Esophagus muscularis mucosa (tissue), 4 donors: ENCODE results near the gene TOM1L2. TPM values are rescaled to one million over a fixed set of nuclear protein-coding genes. Genes with fewer than 3 reads are reported as not detected.

Experiments
- DNase-seq: peaks from one replicate; pipeline ENCODE4 v3.0.0-alpha.2; 2017; ENCODE audit errors: extremely low spot score
- H3K27ac ChIP-seq, 4 donors: fragments of 200-600 bp; sonication (generic); replicated peaks in 1 of 4; 1 replicate in 3 of 4; 2 replicates in 1 of 4; pipeline ENCODE4 v1.5.1; 2016 to 2019; ENCODE audit warnings: mild to moderate bottlenecking in 1 of 4
- H3K27me3 ChIP-seq, 4 donors: fragments of 200-600 bp; sonication (generic); one replicate each; pipeline versions ENCODE4 v1.5.1 to v1.6.0; 2016 to 2019
- H3K36me3 ChIP-seq, 4 donors: fragments of 200-600 bp; sonication (generic); one replicate each; pipeline ENCODE4 v1.5.1; 2016 to 2019
- H3K4me1 ChIP-seq, 4 donors: fragments of 200-600 bp; sonication (generic); one replicate each; pipeline ENCODE4 v1.5.1; 2016 to 2019
- H3K4me3 ChIP-seq, 4 donors: fragments of 200-600 bp; sonication (generic); 1 replicate in 2 of 4; 2 replicates in 2 of 4; pipeline ENCODE4 v1.5.1; 2016 to 2019; ENCODE audit warnings: mild to moderate bottlenecking in 4 of 4, moderate library complexity in 1 of 4
- H3K9me3 ChIP-seq, 4 donors: fragments of 200-600 bp; sonication (generic); 1 replicate in 3 of 4; 2 replicates in 1 of 4; pipeline ENCODE4 v1.5.1; 2016 to 2019
- EP300 ChIP-seq: sonication (generic); formaldehyde crosslinking; IDR thresholded peaks from one replicate; pipeline ENCODE4 v1.6.1; 2017; ENCODE audit warnings: antibody characterized with exemption
- POLR2A ChIP-seq: fragments of 450-650 bp; IDR thresholded peaks from one replicate; pipeline ENCODE4 v1.6.1; 2017; ENCODE audit warnings: antibody characterized with exemption, moderate library complexity, mild to moderate bottlenecking, low read depth
- POLR2AphosphoS5 ChIP-seq, 2 donors: sonication (generic); formaldehyde crosslinking; IDR thresholded peaks; one replicate each; pipeline ENCODE4 v1.6.1; 2017; ENCODE audit warnings: antibody characterized with exemption in 2 of 2
- WGBS: methylation state at CpG from one replicate; pipeline ENCODE4 v1.1.5; 2018; 5-methylcytosine and 5-hydroxymethylcytosine counted together
- intact Hi-C: fragments of 100-400 bp; cut with DNase I; formaldehyde crosslinking; loops from one replicate; pipeline ENCODE4 v1.15.1; 2023
- total RNA-seq, 4 donors: library from RNA; depleted of rRNA; stranded (reverse); fragments of >200 nt; gene quantifications; one replicate each; pipeline versions ENCODE4 v1.1.0 to v1.2.1, GENCODE V29; 2016
- TF ChIP-seq, protein P1 (sequence below), 3 experiments: fragments of 200-600 bp in 2 of 3; fragments of 450-650 bp in 1 of 3; sonication (generic) in 2 of 3; IDR thresholded peaks; one replicate each; pipeline ENCODE4 v1.5.1; 2017 to 2019; ENCODE audit warnings: antibody characterized with exemption in 3 of 3, mild to moderate bottlenecking in 2 of 3, moderate library complexity in 1 of 3

TOM1L2 gene
- total RNA-seq, 4 donors from 2014 or later: 64.4 to 96.9 (median 75.0) TPM

DNA sequence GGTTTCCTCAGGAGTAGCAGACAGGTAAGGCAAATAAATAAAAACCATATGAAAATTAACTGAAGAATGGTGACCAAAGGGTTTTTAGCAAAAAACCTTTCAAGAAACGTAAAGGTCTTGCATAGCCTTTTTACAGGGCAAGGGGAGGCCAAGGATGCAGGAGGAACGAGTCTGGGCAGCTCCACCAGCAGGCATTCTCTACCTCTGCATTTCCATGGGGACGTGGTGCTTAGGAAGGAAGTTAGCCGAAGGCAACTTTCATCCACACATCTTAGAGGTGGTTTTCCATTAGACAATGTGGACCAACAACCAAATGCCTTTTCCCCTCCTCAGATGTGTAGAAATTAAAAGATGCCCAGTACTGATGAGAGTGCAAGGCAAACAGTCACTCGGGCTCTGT is 20.7 kb downstream of the TOM1L2 start:
- Histone ChIP-seq H3K27me3 (no peaks in the 10 kb centered on the region), H3K36me3 (peaks cover 0 to 13% (median 3%) of the 10 kb centered on the region in 4 donors), H3K27ac (no peak overlapping the region), H3K9me3 (no peaks in the 10 kb centered on the region), H3K4me3 (no peak overlapping the region), H3K4me1 (peaks cover 0 to 46% (median 20%) of the 10 kb centered on the region in 4 donors)
- TF ChIP-seq POLR2A (no peak), POLR2AphosphoS5 (IDR thresholded peaks at IDR 0.05) (no peak), EP300 (no peak)
- TF ChIP-seq, protein P1, sequence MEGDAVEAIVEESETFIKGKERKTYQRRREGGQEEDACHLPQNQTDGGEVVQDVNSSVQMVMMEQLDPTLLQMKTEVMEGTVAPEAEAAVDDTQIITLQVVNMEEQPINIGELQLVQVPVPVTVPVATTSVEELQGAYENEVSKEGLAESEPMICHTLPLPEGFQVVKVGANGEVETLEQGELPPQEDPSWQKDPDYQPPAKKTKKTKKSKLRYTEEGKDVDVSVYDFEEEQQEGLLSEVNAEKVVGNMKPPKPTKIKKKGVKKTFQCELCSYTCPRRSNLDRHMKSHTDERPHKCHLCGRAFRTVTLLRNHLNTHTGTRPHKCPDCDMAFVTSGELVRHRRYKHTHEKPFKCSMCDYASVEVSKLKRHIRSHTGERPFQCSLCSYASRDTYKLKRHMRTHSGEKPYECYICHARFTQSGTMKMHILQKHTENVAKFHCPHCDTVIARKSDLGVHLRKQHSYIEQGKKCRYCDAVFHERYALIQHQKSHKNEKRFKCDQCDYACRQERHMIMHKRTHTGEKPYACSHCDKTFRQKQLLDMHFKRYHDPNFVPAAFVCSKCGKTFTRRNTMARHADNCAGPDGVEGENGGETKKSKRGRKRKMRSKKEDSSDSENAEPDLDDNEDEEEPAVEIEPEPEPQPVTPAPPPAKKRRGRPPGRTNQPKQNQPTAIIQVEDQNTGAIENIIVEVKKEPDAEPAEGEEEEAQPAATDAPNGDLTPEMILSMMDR (IDR thresholded peaks at IDR 0.05): no peak
- WGBS: 69% methylated on average over 5 of the region's 5 CpGs
- intact Hi-C loops: no loop called here
- no peak for DNase-seq

DNA sequence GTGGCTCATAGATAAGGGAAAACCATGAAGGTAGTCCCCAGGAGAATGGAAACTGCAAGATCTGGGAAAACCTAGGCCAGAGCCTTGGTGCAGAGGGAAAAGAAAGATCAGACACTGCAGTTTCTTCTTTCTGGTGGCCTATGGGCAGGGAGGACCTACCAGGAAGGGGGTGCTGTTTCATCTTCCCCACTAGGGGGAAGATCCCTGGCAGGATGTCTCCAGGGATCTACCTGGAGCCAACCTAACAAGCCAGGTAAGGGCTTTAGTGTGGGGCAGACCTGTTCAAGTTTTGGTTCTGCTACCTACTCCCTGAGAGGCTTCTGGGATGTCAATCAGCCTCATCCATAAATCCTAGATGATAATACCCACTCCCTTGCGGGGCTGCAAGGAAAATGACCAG is 21.4 kb downstream of the TOM1L2 start:
- 100% methylated on average over 1 of the region's 1 CpG for WGBS
- no peaks in the 10 kb centered on the region for H3K27me3 ChIP-seq
- no peak overlapping the region for H3K27ac ChIP-seq
- peaks cover 0 to 13% (median 3%) of the 10 kb centered on the region in 4 donors for H3K36me3 ChIP-seq
- intact Hi-C loops: no loop called here
- H3K4me1 ChIP-seq: peaks cover 0 to 43% (median 18%) of the 10 kb centered on the region in 4 donors
- TF ChIP-seq EP300 (no peak), POLR2AphosphoS5 (IDR thresholded peaks at IDR 0.05) (no peak), POLR2A (no peak)
- TF ChIP-seq, protein P1 (IDR thresholded peaks at IDR 0.05): no peak
- H3K9me3 ChIP-seq: no peaks in the 10 kb centered on the region
- no peak overlapping the region for H3K4me3 ChIP-seq
- DNase-seq: no peak

DNA sequence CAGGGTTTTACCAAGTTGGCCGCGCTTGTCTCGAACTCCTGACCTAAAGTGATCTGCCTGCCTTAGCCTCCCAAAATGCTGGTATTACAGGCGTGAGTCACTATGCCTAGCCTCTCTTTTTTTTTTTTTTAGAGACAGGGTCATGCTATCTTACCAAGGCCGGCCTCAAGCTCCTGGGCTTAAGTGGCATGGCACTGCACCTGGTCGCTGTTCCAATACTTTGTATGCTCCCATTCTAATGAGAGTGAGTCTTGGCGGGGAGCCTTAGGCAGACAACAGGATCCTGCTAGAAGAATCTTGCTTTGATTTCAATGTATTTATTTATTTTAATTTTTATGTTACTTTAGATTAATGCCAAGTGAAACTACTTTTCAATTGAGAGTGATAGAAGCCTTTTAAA is 21.9 kb downstream of the TOM1L2 start:
- no peak for DNase-seq

DNA sequence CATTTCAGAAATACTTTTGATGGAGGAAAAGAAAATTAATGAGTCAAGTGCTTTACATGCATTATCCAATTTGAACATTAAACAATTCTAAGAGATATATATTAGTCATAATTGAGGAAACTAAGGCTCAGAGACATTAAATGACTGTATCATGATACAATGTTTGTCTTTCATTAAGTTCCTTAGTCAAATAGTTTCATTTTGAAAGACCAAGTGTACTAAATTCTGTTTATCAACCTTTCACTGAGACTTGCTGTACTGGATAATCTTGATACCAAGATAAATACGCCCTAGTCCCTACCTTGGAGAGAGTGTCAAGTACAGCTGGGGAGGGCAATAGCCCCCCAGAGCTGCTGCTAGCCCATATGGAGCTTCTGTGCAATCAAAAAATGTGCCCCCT is 24.2 kb downstream of the TOM1L2 start:
- Histone ChIP-seq H3K36me3 (no peaks in the 10 kb centered on the region), H3K4me1 (peaks cover 20 to 67% (median 38%) of the 10 kb centered on the region in 4 donors), H3K4me3 (no peak overlapping the region), H3K27me3 (no peaks in the 10 kb centered on the region), H3K27ac (no peak overlapping the region), H3K9me3 (no peaks in the 10 kb centered on the region)
- intact Hi-C loops: no loop called here
- TF ChIP-seq, protein P1 (IDR thresholded peaks at IDR 0.05): no peak
- TF ChIP-seq POLR2AphosphoS5 (IDR thresholded peaks at IDR 0.05): no peak
- no peak for TF ChIP-seq POLR2A
- no peak for TF ChIP-seq EP300
- 89% methylated on average over 1 of the region's 1 CpG for WGBS
- DNase-seq: no peak

More for the DNA sequence above, 21.9 kb downstream of the TOM1L2 start:
- H3K36me3 ChIP-seq: peaks cover 0 to 10% (median under 1%) of the 10 kb centered on the region in 4 donors
- no peaks in the 10 kb centered on the region for H3K9me3 ChIP-seq
- TF ChIP-seq POLR2A (no peak), EP300 (no peak), POLR2AphosphoS5 (IDR thresholded peaks at IDR 0.05) (no peak)
- TF ChIP-seq, protein P1 (IDR thresholded peaks at IDR 0.05): no peak
- no peak overlapping the region for H3K4me3 ChIP-seq
- intact Hi-C loops: no loop called here
- WGBS: over 99% methylated on average over 7 of the region's 7 CpGs
- no peak overlapping the region for H3K27ac ChIP-seq
- peaks cover 3 to 43% (median 19%) of the 10 kb centered on the region in 4 donors for H3K4me1 ChIP-seq
- no peaks in the 10 kb centered on the region for H3K27me3 ChIP-seq

DNA sequence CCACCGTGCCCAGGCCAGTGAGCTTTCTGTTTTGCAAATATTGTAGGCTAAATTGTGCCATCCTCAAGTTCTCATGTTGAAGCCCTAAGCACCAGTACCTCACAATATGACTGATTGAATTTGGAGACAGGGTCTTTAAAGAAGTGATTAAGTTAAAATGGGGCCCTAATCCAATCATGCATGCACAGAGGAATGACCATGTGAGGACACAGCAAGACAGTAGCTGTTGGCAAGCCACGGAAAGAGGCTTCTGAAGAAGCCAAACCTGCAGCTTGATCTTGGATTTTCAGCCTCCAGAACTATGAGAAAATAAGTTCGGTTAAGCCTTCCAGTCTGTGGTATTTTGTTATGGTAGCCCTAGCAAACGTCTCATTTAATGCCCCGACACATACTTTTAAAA is 24.9 kb downstream of the TOM1L2 start:
- TF ChIP-seq POLR2AphosphoS5 (IDR thresholded peaks at IDR 0.05): no peak
- no peak for TF ChIP-seq EP300
- TF ChIP-seq, protein P1 (IDR thresholded peaks at IDR 0.05): no peak
- TF ChIP-seq POLR2A: no peak
- Histone ChIP-seq H3K27me3 (no peaks in the 10 kb centered on the region), H3K4me1 (peaks cover 25 to 73% (median 45%) of the 10 kb centered on the region in 4 donors), H3K36me3 (no peaks in the 10 kb centered on the region), H3K27ac (no peak overlapping the region), H3K9me3 (no peaks in the 10 kb centered on the region), H3K4me3 (no peak overlapping the region)
- intact Hi-C loops: no loop called here
- no peak for DNase-seq
- 76% methylated on average over 5 of the region's 5 CpGs for WGBS
